HL-60 (cell line): Measurements from ENCODE around the gene PLPPR5.

Experiments used
- CTCF ChIP-seq: IDR thresholded peaks from one replicate; pipeline ENCODE4 v1.5.1; 2011; ENCODE audit warnings: low read length, control low read depth, inconsistent platforms; ENCODE audit not compliant: insufficient read depth
- POLR2AphosphoS5 ChIP-seq: IDR thresholded peaks from 2 replicates; pipeline ENCODE4 v1.6.1; 2012; ENCODE audit warnings: low read depth

GRCh38 chr1:98988904-98989555, 15.6 kb downstream of the PLPPR5 start:
- TF ChIP-seq CTCF, result no peak
- TF ChIP-seq POLR2AphosphoS5, result no peak
